AG09319 (cell line): ENCODE measurements around the gene CENPQ.
"Not testable (repeated sequence)": the region's sequence is repeated elsewhere in the genome, so short reads cannot be mapped to it uniquely, and the experiment has no call there.

Experiments used
- DNase-seq: peaks from one replicate; pipeline ENCODE4 v3.0.0-alpha.2; 2010; ENCODE audit warnings: low read depth; ENCODE audit errors: extremely low read depth
- CTCF ChIP-seq: IDR thresholded peaks from 2 replicates; pipeline ENCODE4 v1.5.1; 2011; ENCODE audit warnings: low read depth, mild to moderate bottlenecking, inconsistent platforms, low read length, moderate library complexity

CENPQ gene

GRCh38 chr6:49454787-49455709 lies 8.1 kb upstream of the CENPQ start:
- DNase-seq, result no peak
- TF ChIP-seq CTCF, result no peak

- DNase-seq, result no peak
- TF ChIP-seq CTCF, result no peak
These were observed 5.4 kb upstream of the CENPQ start for GRCh38 chr6:49457771-49458170.

GRCh38 chr6:49462071-49462470 lies 1.1 kb upstream of the CENPQ start:
- no peak for TF ChIP-seq CTCF
- DNase-seq, result no peak

GRCh38 chr6:49462599-49462926 lies 607 bp upstream of the CENPQ start:
- no peak for DNase-seq
- TF ChIP-seq CTCF, result no peak

- no peak for DNase-seq
These were observed 420 bp downstream of the CENPQ start for GRCh38 chr6:49463612-49463967.

GRCh38 chr6:49464691-49465090 lies 1.5 kb downstream of the CENPQ start:
- no peak for DNase-seq
- no peak for TF ChIP-seq CTCF

More at GRCh38 chr6:49463612-49463967, 420 bp downstream of the CENPQ start:
- no peak for TF ChIP-seq CTCF

- no peak for DNase-seq
- no peak for TF ChIP-seq CTCF
These were observed 4.9 kb downstream of the CENPQ start for GRCh38 chr6:49468042-49468441.

- DNase-seq, result not testable (repeated sequence)
These were observed 13.4 kb downstream of the CENPQ start for GRCh38 chr6:49476564-49476963.
